ENCODE measurements around the gene NTN1.
"Not testable (repeated sequence)": the region's sequence is repeated elsewhere in the genome, so short reads cannot be mapped to it uniquely, and the experiment has no call there.

The NTN1 gene

GRCh38 chr17:9072696-9073339 lies 51.5 kb downstream of the NTN1 start:
- DNase-seq (ENCODE audit: low read depth, low spot score) = no peak
- H3K27ac ChIP-seq = no peak overlapping the region

DNA sequence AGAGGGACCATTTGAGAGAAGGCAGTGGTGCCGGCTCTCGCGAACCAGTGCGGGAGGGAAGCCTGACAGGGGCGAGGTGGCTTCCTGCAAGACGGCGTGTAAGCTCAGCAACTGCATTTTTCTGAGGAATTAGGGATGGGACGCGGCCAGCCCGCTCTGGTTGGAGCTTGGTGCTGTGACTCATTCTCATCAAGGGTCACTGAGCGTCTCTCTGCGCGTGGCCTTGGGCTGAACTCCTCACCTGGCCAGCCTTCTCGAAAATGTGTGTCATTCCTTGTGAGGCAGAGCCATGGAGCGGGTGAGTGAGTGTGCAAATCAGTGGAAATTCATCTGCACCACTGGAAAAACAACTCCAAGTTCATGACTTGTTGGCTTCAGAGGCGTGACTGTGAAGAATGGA lies 52.8 kb downstream of the NTN1 start:
- H3K27ac ChIP-seq = no peak overlapping the region
- no peak for DNase-seq (ENCODE audit: low read depth, low spot score)

DNA sequence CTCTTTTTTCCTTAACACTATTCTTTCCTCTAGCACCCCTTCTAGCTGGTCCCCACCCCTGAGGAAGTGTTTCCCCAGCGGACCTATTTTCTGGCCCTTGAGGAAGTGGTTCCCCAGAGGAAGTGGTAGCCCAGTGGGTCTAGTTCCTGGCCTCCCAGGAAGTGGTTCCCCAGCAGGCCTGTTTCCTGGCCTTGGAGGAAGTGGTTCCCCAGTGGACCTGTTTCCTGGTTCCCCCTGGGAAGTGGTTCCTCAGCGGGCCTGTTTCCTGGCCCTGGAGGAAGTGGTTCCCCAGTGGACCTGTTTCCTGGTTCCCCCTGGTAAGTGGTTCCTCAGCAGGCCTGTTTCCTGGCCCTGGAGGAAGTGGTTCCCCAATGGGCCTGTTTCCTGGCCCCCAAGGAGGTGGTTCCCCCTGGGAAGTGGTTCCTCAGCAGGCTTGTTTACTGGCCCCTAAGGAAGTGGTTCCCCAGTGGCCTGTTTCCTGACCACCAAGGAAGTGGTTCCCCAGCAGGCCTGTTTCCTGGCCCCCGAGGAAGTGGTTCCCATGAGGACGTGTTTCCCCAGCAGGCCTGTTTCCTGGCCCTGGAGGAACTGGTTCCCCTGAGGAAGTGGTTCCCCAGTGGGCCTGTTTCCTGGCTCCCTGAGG lies 58.3 kb downstream of the NTN1 start:
- H3K27ac ChIP-seq = no peak overlapping the region
- DNase-seq (ENCODE audit: low read depth, low spot score) = no peak

- H3K27ac ChIP-seq = no peak overlapping the region
- no peak for DNase-seq (ENCODE audit: low read depth, low spot score)
Measured at GRCh38 chr17:9080296-9080914, 59.1 kb downstream of the NTN1 start.

DNA sequence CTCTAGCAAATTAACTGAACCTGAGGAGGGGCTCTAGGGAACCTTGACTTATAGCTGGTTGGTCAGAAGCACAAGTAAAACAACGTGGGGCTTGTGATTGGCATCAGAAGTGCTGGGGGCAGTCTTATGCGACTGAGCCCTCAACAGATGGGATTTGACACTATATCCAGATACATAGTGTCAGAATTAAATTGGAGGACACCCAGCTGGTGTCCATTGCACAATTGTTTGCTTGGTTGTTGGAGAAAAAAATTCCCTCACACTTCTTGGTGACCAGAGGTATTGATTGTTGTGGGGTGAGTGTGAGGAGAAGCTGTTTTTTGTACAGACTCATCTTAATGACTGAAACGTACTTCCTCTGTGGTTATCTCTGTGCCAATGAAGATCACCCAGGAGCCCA lies 59.7 kb downstream of the NTN1 start:
- DNase-seq (ENCODE audit: low read depth, low spot score) = no peak
- H3K27ac ChIP-seq = no peak overlapping the region

DNA sequence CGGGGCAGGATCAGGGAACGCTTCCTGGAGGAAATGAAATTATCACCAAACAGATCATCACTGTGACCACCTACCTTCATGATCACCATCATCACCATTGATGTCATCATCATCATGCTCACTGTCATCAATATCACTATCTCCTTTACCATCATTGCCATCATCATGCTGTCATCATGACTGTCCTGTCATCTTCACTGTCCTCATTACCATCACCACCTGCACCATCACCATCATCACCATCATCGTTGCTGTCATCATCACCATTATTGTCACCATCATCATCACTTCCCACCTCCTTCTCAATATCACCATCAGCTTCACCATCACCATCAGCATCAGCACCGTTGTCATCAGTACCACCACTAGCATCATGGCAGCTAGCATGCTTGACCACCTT lies 65.3 kb downstream of the NTN1 start:
- no peak for DNase-seq (ENCODE audit: low read depth, low spot score)
- H3K27ac ChIP-seq = no peak overlapping the region

DNA sequence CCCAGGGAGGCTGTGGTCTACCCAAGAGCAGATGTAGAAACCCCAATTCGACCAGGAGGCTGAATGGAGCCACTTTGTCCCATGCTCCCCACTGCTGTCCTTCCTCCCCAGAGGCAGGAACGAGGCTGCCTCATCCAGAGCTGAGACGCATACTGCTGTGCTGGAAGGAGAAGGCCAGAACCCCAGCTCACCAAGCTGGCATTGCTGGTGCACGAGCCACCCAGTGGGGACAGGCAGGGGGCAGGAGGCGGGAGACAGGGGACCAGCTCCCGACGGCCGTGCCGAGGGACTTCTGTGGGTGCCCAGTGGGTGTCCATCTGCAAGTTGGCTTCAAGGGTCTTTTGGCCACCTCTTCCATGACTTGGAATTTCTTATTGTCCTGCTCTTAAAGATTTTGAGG lies 66.6 kb downstream of the NTN1 start:
- no peak overlapping the region for H3K27ac ChIP-seq

DNA sequence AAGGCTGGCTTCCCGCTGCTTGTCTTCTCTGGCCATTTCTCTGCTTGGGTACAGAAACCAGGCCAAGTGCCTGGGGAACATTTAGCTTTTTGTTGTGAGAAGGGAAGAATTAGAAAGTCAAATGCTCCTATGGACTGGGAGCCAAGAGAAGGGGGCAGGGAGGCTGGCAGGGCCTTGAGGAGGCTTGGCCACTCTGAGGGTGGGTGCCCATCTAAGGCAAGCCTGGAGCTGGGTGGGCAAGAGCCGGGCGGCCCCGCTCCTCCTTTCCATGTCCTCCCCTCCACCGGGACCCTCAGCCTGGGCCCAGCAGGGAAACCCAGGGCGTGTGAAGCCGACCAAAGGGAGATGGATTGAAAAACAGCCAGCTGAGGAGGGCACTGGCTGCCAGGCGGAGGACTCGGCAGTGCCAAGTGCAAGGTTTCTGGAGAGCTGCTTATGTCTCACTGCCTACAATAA lies 69.4 kb downstream of the NTN1 start:
- DNase-seq (ENCODE audit: low read depth, low spot score) = no peak

More for the DNA sequence above, 66.6 kb downstream of the NTN1 start:
- no peak for DNase-seq (ENCODE audit: low read depth, low spot score)

GRCh38 chr17:9094193-9094592 lies 72.9 kb downstream of the NTN1 start:
- H3K27ac ChIP-seq = no peak overlapping the region
- DNase-seq (ENCODE audit: low read depth, low spot score) = no peak

More for the DNA sequence above, 69.4 kb downstream of the NTN1 start:
- H3K27ac ChIP-seq = no peak overlapping the region

- no peak for DNase-seq (ENCODE audit: low read depth, low spot score)
- H3K27ac ChIP-seq = no peak overlapping the region
Measured at GRCh38 chr17:9095390-9095789, 74.1 kb downstream of the NTN1 start.

DNA sequence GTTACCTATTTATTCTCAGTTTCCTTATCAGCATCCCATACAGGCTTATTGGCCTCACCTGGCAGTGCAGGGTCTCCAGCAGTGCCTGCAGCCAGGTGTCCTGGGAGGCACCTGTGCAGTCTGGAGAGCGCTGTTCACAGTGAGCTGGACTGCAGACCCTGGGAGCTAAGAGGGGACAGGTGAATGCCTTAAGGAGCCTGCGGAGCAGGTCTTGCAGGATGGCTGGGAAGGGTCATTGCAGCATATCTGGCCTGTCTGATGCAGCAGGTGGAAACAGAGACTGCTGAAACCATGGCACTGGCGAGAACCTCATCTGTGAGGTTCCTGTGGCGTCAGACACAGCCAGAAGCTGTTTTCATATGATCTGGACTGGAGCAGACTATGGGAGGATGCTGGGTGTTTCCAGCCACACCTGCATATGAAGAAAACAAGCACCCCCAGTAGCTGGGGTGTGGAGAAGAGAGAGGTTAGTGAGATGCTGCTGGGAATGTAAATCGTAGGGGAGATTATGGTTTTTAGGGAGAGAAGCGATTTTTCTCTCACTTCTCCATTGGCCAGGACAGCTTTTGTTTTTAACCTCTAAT lies 77.0 kb downstream of the NTN1 start:
- no peak overlapping the region for H3K27ac ChIP-seq
- no peak for DNase-seq (ENCODE audit: low read depth, low spot score)

DNA sequence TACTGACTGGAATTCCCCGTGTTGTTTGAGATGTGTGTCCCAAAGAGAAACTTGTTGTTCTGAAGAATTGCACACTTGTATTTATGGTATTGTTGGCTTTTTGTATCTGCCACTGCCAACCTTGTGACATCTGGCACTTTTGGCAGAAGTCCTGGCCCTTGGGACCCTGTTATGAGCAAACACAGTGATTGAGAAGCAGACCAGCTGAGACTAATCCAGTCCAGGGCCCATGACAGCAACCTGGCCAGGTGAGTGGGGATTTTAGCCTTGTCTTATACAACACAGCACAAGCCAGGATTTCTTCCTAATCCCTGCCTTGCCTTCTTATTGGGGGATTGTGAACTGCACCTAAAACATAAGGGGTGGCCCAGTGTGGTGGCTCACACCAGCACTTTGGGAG lies 80.0 kb downstream of the NTN1 start:
- no peak for DNase-seq (ENCODE audit: low read depth, low spot score)
- no peak overlapping the region for H3K27ac ChIP-seq

DNA sequence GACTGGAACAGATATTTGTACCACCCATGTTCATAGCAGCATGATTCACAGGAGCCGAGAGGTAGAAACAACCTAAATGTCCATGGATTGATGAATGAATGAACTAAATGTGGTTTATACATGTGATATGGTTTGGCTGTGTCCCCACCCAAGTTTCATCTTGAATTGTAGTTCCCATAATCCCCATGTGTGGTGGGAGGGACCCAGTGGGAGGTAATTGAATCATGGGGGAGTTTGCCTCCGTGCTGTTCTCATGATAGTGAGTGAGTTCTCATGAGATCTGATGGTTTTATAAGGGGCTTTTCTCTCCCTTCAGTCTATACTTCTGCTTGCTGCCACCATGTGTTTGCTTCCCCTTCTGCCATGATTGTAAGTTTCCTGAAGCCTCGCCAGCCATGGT lies 81.9 kb downstream of the NTN1 start:
- DNase-seq (ENCODE audit: low read depth, low spot score) = not testable (repeated sequence)

DNA sequence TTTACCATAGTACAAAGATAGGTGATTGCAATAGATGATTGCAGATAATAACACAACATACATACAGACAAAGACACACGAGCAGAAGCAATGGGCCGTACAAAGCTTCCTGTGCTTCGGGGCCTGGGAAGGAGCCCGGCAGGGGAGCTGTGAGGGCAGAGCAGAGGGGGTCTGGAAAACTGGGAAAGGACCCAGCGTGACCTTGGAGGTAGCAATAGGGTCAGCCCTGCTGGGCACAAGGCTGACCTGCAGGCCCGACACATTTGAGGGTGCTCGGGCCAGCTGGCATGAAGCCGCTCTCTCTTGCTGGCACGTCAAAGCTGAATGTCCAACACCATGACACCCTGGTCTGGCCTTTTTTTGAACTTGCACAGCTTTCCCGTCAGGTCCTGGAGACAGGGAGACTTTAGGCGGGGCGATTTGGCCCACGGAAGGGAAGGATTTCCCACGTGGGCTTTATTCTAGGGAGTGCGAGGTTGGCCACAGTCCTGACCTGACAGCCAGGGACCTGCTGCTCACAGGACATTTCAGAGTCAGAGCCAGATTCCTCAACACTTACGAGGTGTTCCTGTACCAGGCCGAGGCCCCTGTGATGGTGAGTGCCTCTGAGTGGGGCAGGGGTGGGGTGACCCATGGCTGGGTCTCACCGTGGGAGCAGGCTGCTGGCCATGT lies 83.2 kb downstream of the NTN1 start:
- no peak for DNase-seq (ENCODE audit: low read depth, low spot score)
- no peak overlapping the region for H3K27ac ChIP-seq

More for the DNA sequence above, 81.9 kb downstream of the NTN1 start:
- not testable (repeated sequence) for H3K27ac ChIP-seq

DNA sequence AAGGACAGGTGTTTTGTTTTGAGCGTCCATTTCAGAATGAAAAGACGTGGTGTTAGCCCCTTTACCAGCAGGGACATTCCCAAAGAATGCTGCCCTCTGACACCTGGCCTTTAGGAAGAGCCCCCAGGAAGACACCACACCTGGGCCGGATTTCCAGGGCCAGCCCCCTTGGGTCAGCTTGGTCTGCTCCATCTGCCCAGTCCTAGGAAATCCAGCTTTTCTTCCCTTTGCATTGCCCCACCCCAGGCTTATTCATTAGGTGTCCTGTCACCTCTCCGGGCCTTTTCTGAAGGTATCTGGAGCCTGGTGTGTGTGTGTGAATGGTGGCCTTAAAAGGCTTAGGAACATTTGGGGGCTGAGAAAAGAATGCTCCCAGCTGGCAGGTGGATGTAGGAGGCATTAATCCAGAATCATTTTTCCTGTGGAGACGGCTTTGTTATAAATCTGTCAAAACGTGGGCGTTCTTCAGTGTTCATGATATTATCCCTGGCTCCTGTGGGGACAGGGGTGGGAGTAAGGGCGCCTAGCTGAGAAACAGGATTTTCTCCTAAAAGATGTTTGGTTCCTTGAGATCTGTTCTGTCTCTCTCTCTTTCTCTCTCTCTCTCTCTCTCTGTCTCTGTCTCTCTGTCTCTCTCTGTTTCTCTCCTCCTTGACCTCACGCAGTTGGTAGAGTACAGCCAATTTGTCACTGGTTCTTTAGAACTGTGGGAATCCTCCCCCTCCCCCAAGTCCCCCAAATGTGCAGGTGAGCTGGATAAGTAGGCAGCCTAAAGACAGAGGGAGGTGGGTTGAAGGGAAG lies 84.0 kb downstream of the NTN1 start:
- H3K27ac ChIP-seq = no peak overlapping the region
- no peak for DNase-seq (ENCODE audit: low read depth, low spot score)

- not testable (repeated sequence) for DNase-seq (ENCODE audit: low read depth, low spot score); H3K27ac ChIP-seq
Measured at GRCh38 chr17:9106278-9106677, 85.0 kb downstream of the NTN1 start.

DNA sequence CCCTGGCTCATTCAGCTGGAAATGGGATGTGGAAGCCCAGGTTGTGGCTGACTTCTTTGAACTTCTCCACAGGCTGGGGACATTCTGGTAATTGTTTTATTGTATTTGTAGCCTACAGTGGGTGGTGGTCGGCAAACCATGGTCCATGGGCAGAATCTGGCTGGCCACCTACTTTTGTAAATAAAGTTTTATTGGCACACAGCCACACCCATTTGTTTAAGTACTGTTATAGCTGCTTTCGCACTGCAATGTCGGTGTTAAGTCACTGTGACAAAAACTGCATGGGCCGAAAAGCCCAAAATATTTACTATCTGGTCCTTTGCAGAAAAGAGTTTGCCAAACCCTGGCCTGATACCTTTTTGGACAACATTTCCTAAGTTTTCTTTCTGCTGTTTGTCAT lies 86.2 kb downstream of the NTN1 start:
- no peak overlapping the region for H3K27ac ChIP-seq
- DNase-seq (ENCODE audit: low read depth, low spot score) = no peak

GRCh38 chr17:9108146-9108545 lies 86.8 kb downstream of the NTN1 start:
- no peak overlapping the region for H3K27ac ChIP-seq
- no peak for DNase-seq (ENCODE audit: low read depth, low spot score)

- DNase-seq (ENCODE audit: low read depth, low spot score) = no peak
- no peak overlapping the region for H3K27ac ChIP-seq
Measured at GRCh38 chr17:9109933-9110332, 88.6 kb downstream of the NTN1 start.

DNA sequence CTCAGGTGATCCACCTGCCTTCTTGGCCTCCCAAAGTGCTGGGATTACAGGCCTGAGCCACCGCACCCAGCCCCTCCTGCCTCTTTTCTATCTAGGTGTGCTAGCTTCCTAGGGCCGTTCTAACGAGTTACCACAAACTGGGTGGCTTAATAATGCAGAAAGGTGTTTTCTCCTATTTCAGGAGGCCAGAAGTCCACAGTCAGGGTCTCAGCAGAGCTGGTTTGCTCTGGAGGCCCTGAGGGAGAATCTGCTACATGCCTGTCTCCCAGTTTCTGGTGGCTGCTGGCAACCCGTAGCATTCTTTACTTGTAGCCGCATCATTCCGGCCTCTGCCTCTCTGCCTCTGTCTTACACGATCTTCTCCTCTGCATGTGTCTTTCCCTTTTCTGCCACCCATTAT lies 89.2 kb downstream of the NTN1 start:
- DNase-seq (ENCODE audit: low read depth, low spot score) = no peak
- no peak overlapping the region for H3K27ac ChIP-seq

Data from epithelial cell of prostate (primary cell).